MG63 (cell line): ENCODE data around the gene OR2D3. TPM values are rescaled to one million over a fixed set of nuclear protein-coding genes. Genes with fewer than 3 reads are reported as not detected.

Experiments used
- total RNA-seq: library from RNA; depleted of rRNA; stranded (reverse); fragments of >200 nt; shearing (Covaris generic); gene quantifications from 2 replicates; pipeline ENCODE4 v1.2.3, GENCODE V29; 2014; ENCODE audit warnings: low replicate concordance; rRNA removed

Gene OR2D3
- total RNA-seq, 1 experiment from 2014 or later: not detected

Other genes with a start within 250 kb of the OR2D3 start
- gene MRPL17, start 237.7 kb upstream of the OR2D3 start, total RNA-seq: 77.2 and 1,705 TPM in 2 replicates
- 0.33 TPM in 1 of 2 replicates, not detected in the other for gene OR2AG2, start 149.0 kb upstream of the OR2D3 start, total RNA-seq
- gene OR2AG1, start 138.0 kb upstream of the OR2D3 start, total RNA-seq: not detected in 2 replicates
- gene OR6A2, start 121.3 kb upstream of the OR2D3 start, total RNA-seq: not detected in 2 replicates
- not detected in 2 replicates for gene OR10A5, start 75.3 kb upstream of the OR2D3 start, total RNA-seq
- gene OR10A2, start 57.9 kb upstream of the OR2D3 start, total RNA-seq: not detected in 2 replicates
- gene OR10A4, start 44.4 kb upstream of the OR2D3 start, total RNA-seq: not detected in 2 replicates
- gene OR2D2, start 28.5 kb upstream of the OR2D3 start, total RNA-seq: not detected in 2 replicates
- gene ZNF215, start 5.4 kb downstream of the OR2D3 start, total RNA-seq: 6.2 and 8.0 TPM in 2 replicates
- gene ZNF214, start 99.3 kb downstream of the OR2D3 start, total RNA-seq: 1.1 and 2.2 TPM in 2 replicates
- gene NLRP14, start 99.5 kb downstream of the OR2D3 start, total RNA-seq: 0.12 TPM in 1 of 2 replicates, not detected in the other
- not detected in 2 replicates for gene RBMXL2, start 168.0 kb downstream of the OR2D3 start, total RNA-seq